HG03060 (cell line): Measurements from ENCODE around the gene MAP4K3.
A peak's percentile ranks its signal among the peaks of the same experiment; 100 is the strongest.

Source experiments
- ATAC-seq: cut with Tn5 transposase; IDR thresholded peaks from one replicate; pipeline ENCODE4 v1.9.1; 2021; ENCODE audit warnings: low read depth, moderate number of reproducible peaks; ENCODE audit not compliant: unreplicated experiment

The MAP4K3 gene

DNA sequence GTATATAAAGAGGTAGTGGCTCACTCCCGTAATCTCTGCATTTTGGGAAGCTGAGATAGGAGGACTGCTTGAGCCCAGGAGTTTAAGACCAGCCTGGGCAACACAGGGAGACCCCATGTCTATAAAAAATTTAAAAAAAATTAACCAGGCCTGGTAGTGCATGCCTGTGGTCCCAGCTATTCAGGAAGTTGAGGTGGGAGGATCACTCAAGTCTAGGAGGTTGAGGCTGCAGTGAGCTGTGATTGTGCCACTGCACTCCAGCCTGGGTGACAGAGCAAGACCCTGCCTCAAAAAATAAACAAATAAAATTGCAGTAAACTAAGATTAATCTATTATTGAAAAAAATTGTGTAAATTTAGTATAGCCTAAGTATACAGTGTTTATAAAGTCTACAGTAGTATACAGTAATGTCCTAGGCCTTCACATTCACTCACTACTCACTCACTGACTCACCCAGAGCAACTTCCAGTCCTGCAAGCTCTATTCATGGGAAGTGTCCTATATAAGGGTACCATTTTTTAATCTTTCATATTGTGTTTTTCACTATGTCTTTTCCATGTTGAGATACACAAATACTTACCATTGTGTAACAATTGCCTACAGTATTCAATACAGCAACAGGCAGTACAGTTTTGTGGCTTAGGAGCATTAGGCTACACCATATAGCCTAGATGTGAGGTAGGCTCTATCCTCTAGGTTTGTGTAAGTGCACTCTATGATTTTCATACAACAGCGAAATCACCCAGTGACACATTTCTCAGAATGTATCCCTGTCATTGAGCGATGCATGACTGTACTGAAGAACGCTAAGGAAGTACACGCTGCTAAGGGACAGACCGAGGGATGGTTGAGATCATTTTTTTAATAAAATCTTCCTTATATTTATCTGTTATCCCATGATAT lies 10.4 kb upstream of the MAP4K3 start:
- no peak for ATAC-seq

DNA sequence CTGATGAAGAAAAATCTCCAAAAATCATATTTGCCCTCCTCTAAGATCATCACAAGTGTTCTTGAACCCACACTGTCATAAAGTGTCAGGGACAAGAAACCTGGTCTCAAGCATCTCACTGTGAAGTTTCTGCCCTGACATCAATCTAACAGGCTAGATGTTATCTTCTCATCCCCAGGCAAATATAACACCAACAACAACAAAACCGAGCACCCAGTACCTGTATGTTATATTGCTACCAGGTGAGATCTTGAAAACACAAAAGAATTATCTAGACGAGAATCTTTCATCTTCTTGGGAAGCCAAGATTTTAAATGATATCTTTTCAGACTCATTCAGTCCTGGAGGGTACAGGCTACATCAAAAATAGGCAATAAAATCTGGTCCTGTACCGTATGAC lies 8.8 kb upstream of the MAP4K3 start:
- no peak for ATAC-seq

DNA sequence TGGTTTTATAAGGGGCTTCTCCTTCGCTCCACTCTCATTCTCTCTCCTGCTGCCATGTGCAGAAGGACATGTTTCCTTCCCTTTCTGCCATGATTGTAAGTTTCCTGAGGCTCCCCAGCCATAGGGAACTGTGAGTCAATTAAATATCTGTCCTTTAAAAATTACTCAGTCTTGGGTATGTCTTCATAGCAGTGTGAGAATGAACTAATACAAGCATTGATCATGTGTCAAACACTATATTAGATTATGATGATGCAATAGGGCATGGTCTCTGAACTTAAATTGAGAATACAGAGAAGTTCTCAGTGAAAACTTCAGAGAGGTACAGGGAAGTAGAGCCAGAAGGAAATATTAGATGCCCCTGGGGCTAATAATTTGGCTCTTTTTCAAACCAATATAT lies 5.9 kb upstream of the MAP4K3 start:
- no peak for ATAC-seq

DNA sequence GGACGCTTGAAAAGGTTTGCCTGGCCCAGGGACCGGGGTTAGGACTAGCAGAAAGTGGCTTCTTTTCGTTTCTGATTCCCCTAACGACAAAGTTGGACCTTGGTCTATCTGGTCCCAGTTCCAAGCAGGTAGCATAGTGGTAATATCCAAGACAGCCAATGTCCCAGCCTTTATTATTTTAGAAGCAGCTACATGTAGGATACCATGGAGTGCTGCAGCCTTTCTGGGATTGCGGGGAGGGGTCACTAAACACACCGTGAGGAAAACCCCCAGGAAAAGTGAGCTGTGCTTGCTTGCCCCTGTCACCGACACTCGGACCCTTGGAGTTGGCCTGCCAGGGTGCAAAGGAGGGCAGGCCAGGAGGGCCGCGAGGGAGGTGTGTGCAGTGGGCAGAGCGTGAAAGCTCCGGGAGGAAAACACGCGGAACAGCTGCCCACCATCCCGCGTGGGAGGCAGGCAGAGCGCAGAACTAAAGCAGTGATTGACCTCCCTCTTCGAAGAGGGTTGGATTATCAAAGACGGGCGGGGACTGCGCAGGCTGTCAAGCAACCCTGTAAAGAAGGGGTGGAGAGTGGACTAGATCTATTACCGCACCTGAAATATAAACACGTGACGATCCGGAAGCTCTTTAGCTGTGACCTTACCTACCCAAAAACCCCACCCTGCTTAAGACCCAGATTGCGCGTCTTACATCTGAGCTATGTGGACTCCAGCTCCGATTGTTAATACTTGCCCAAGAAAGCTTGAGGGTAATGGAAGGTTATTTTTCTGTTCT lies 624 bp upstream of the MAP4K3 start:
- peak; percentile 87 for ATAC-seq

DNA sequence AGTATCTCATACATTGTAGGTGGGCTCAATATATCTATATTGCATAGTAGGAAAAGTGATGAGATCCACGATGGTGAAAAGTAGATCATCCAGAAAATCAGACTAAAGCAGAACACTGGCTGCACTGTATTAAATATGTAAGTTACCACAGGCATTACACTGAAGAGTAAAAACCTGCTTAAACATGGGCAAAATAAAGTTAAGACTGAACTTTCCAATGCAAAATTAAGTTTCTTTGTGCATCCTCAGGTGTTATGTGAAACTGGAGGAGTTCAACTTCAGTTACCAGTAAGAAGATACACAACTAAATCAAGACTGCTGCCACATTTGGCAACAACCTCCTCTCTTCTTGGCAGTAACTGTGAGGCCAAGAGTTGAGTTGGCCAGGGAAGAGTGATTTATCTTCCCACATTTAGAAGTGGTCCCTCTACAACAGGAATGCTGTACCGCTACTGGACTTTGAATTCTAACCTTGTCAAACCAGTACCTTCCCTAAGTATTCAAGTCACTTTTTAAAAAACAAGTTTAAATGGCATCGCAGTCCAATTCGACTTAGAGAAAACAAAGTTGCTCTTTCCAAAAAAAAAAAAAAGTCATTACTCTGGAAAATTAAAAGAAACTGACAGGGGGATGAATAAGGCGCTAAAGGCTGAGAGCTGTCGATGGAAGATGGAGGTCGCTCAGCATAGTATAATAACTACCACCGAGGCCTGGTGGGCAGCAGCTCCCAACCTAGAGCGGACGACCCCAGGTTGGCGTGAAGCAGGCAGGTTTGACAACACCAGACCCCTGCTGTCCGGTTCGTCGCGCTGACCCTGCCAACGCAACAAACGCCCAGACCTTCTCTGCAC lies 1.1 kb downstream of the MAP4K3 start:
- no peak for ATAC-seq

DNA sequence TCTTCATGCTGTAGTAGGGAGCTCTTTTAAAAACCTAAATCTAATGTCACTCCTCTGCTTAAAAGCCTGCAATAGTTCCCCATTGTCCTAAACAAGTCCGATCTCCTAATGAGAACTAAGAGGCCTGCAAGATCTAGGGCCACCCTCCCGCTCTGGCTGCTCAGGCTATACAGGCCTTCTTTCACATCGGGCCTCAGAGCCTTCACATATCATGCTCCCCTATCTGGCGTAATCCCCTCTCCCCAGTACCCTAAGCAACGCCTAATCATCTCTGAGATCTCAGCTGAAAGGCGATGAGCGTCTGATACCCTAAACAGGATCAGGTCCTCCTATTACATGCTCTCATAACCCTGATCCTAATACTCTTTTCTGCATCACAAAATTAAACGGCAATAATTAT lies 1.9 kb downstream of the MAP4K3 start:
- no peak for ATAC-seq

DNA sequence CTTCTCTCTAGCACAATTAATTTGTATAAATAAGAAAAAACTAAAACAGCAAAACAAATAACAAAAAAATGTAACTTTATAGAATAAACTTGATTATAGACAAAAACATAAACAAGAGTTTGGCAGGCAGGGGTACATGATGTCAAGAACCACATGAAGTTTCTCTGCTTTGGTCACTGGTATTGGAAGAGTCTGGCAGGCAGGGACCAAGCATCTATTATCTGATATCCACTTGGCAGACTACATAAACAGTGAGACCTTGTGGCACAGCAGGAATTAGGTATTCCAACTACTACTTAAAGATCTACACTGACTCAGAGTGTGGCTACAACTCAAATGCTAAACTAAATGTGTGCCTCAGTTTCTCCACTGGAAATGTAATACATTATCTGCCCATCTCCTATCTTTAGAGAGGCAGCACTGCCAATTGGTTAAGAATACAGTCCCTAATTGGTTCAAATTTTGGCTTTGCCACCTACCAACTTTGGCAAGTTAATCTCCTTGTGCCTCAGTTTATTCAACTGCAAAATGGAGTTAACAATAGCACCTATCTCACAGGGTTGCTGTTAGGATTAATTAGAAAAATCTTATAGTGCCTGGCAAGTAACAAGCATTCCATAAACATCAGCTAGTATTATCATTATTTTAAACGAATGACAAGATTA lies 2.7 kb downstream of the MAP4K3 start:
- no peak for ATAC-seq

DNA sequence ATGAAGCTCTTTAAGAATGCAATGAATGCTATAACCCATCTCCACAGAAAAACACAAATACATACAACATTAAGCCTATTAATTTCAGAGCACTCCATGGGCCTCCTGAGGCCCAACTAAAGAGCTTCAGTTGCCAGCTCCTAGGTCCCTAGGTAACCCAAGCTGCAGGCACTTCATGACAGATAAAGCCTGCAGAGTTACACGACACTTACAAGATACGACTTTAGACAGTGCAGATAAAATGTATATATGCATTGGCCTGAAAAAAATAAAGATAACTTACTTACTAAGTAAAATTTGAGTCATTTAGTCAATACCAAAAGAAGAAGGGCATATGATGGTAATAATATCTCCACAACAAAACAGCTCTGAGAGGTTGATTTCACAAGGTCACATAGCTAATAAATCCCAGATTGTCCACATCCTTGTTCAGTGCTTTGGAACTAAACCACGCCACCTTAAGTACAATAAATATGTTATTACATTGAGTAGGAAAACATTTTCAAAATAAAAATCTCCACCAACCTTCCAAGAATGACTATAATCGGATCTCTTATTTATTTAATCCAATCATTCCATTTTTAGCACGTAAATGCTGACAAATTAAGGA lies 3.4 kb downstream of the MAP4K3 start:
- no peak for ATAC-seq

DNA sequence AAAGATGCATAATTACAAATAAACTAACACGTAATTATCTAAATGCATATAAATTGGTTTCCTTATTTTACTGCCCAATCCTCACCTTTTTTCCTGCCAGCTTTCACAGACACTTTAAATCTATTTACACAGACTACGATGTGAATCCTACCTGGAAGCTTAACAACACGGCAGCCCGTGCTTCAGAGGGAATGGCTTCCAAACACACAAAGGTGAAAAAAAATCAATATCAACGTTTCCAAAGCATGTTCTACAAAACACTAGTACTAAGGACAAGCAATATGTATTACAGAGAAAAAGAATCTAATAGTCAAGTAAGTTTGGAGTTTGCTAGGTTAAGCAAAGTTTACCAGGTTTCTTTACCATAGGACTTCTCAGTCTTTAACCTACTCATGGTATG lies 4.4 kb downstream of the MAP4K3 start:
- no peak for ATAC-seq

DNA sequence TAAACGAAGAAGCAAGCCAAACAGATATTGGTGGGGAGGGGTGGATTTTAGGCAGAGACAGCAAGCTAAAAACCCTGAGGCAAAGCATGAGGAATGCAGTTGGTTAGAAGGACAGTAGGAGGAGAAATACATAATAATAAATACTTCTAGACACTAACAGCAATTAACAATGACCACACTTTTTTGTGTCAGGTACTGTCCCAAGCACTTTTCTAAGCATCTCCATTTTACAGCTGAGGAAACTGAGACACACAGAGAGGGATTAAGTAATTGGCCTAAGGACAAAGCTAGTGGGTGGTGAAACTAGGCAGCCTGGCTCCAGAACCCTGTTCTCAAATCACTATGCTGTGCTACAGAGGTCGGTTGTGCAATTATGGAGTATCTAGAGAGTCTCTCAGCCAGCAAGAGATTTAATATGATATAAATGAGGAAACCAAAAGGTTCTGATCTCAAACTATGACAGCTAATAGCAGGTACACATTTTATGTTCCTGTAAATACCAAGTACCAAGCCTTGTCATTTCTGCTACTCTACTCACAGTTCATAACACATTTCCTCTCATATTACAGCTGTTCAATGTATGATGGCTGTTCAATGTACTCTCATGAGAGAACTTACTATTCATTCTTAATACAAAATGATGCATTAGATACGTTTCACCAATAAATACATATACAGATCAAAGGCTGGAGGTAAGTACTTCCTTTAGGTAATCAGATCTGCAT lies 5.3 kb downstream of the MAP4K3 start:
- ATAC-seq = no peak

DNA sequence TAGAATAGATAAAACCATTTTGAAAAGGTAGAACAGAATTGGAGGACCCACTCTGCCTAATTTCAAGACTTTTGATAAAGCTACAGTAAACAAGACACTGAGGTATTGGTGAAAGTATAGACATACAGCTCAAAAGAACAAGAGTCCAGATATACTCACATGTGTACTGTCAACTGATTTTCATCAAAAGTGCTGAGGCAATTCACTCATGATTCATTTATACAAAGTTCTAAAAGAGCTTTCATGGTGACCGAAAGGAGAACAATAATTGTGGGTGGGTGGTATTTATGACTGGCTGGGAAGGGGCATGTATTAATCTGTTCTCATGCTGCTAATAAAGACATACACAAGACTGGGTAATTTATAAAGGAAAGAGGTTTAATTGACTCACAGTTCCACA lies 7.3 kb downstream of the MAP4K3 start:
- ATAC-seq = no peak

DNA sequence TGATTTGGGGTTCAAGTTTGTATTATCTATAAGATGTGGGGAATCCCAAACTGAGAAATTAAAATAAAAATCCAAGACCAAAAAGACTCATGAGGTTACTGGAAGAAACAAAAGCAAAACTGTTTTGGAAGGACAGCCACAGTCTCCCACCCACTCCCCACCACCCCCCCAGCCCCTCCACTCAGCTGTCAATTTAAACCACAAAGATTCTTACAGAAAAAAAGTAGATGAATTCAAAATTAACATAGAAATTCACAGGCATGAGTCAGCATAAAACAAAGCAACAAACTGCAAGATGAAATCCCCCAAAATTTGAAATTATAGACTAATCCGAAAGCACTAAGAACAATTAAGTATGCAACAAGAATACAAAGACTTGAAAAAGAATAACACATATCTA lies 12.1 kb downstream of the MAP4K3 start:
- ATAC-seq = no peak

DNA sequence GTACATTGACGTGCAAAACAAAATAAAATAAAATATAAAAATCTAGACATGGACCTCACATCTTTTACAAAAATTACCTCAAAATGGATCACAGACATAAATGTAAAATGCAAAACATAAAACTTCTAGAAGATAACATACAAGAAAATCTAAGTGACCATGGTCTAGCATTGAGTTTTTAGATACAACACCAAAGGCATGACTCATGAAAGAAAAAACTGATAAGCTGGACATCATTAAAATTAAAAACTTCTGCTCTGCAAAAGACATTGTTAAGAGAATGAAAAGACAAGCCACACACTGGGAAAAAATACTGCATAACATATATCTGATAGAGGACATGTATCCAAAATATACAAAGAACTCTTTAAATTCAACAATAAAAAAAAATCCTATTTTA lies 14.4 kb downstream of the MAP4K3 start:
- ATAC-seq = no peak

DNA sequence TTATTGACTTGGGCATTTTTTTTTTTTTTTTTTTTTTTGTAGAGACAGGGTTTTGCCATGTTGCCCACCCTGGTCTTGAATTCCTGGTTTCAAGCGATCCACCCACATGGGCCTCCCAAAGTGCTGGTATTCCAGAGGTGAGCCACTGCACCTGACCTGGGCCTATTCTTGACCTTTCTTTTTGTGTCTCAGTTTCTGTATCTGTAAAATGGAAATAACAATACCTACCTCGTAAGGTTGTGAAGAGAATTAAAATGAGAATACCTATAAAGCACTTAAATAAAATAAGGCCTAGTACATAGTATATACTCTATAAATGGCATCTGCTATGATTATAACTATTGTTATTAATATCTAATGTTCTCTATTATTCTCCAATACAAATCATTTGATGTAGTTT lies 15.7 kb downstream of the MAP4K3 start:
- no peak for ATAC-seq

DNA sequence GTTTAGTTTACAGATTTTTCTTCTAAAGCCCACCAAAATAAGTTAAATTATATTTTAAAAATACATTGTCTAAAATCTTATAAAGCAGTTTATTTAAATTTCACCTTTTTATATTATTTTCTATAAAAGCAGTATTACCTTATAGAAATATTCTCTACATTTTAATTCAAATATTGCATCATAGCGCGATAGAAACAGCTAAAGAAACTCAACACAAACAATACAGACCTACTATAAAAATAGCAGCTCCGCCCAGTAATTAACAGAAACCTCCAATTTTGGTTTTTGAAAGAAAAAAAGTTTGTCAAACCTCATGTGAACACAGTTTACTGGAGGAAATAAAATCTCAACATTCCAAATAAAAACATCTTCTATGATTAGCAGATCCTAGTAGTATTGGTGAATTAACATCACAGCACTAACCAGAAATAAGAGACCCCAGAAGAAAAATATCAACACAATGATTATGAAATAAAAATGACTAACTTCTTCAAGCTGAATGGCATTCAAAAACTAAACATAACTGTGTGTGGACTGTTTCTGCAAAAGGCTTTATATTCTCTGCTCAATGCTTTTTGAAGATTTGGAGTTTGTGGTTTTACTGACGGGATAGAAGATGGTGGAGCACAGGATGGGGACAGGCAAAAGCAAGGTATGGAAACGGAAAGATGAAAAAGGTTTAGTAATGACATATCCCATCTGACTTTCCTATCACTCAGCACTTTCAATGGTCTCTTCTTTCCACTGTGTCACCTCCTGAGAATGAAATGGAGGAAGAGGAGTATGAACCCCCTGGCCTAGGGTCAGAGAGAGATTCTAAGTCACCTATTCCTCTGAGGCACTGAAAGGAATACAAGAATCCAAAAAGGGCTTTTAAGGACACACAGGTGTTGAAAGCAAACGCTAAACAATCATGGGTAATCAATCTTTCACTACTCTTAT lies 17.5 kb downstream of the MAP4K3 start:
- no peak for ATAC-seq

DNA sequence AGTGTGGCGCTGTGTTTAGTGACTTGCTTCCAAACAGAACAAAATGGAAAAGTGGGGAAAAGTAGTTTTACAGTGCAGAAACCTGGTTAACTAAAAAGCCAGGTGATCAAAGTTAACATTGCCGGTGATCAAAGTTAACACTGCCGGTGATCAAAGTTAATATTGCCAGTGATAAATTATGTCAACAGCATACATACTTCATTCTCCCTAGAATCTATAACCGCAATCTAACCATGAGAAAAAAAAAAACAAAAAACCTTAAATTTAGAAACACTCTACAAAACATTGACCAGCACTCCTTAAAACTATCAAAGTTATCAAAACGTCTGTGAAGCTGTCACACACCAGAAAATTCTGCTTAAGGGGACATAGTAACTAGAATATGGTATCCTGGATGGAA lies 18.6 kb downstream of the MAP4K3 start:
- ATAC-seq = no peak

DNA sequence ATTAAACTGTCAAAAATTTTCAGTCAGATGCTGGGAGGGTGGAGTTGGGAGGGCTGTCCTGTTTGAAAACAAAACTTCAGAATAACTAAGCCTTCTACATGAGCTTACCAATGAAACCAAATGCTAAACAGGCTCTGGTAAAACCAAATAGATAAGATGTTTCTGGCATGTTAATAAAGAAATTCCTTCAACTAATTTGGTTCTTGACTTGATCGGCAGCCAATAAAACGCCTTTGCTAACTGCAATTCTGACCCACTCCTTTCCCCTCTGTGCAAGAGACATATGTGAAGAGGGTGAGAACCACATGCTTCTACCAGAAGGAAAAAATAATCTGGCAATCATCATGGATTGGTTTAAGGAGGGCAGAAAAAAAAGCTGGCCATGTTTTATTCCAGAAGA lies 20.9 kb downstream of the MAP4K3 start:
- no peak for ATAC-seq

DNA sequence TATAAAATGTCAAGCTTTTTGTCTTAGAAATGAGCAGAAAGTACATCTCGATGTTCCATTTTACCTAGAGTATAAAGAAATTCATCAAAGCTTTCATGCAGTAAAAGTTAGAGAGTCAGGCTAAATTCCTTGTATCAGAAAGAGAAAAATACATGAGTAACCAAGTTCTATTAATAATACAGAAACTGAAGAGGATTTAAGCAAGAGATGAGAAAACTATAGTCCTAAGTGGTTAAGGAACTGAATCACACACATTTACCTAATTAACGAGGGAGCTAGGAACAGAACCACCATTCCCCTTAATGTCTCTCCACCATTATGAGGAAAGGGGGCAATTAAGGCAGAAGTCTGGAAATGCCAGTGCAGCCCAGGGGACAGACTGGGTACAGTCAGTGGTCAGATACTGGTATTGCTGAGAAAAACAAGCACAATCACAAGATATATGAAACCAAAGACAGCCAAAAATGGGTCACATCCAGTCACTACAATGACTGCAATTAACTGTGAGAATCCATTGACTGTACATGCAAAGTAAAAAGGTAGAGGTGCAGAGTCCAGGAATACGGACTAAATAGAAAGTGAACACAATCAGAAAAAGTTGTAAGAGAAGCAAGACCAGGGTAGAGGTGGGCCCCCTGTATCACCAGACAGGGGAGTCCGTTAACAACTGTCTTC lies 23.9 kb downstream of the MAP4K3 start:
- no peak for ATAC-seq
